ENCODE results near the gene TMCO4. TPM values are rescaled to one million over a fixed set of nuclear protein-coding genes. Genes with fewer than 3 reads are reported as not detected.

Gene TMCO4
- total and polyA plus RNA-seq, 2 of the 8 experiments (the other 6 are each of a cell fraction or from before 2014, with no cell fraction given) = 3.0 to 3.1 TPM

DNA sequence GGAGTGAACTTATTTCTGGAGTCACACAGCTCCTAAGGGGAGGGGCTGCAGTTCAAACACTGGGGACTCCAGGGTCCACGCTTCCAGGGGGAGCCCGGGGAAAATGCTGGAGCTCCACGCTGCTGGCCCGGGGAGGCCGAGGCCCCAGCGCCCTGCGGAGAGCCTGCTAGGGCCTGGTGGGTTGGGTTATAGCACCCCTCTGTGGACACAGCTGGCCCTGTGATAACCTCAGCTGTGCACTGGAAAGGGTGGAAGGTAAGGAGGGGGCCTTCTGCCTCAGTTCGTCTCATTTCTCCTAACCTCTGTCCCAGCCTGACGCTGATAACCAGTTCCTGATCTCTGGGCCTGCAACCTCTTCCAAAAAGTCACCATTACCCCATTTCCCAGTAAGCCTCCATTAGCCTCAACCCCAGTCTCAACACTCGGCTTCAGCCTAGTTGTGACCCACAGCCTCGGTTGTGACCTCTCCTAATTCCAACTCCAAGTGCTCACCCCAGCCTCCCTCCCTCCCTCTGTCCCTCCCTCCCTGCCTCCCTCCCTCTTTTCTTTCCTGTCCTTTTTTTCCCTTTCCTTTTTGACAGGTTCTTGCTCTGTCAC is 148.5 kb downstream of the TMCO4 start:
- DNase-seq (ENCODE audit: low read depth in 1 of 2, low spot score in 2 of 2) (peak in 1 of 2 experiments; percentile 71), FAIRE-seq (no peak)
- Histone ChIP-seq H4K91ac (replicated peaks; ENCODE audit: insufficient read length, low read length) (no peak overlapping the region), H3K79me2 (ENCODE audit: control insufficient read depth in 1 of 2, insufficient read depth in 2 of 2, low read length in 2 of 2) (no peaks in the 10 kb centered on the region), H4K5ac (ENCODE audit: insufficient read length, low read depth, low read length) (no peak overlapping the region), H3K79me1 (ENCODE audit: low read depth, low read length) (no peaks in the 10 kb centered on the region), H3K56ac (replicated peaks; ENCODE audit: insufficient read length, low read depth, low read length) (no peak overlapping the region), H3K9me3 (ENCODE audit: insufficient read depth in 2 of 2, low read depth in 1 of 2, low read length in 1 of 2) (no peaks in the 10 kb centered on the region), H3K23me2 (ENCODE audit: low read depth, low read length) (no peaks in the 10 kb centered on the region), H2BK5ac (ENCODE audit: low read depth, low read length) (no peak overlapping the region), H3K14ac (ENCODE audit: insufficient read length) (no peak overlapping the region), H3K4ac (replicated peaks; ENCODE audit: insufficient read length, low read depth, low read length) (no peak overlapping the region), H3K4me1 (replicated peaks in 1 of 4; ENCODE audit: control insufficient read depth in 3 of 4, insufficient read depth in 4 of 4, low read length in 3 of 4) (peaks cover 0 to 3% (median 2%) of the 10 kb centered on the region in 4 experiments; a peak in 4 of 7 replicates), H2BK120ac (replicated peaks; ENCODE audit: low read depth, low read length) (no peak overlapping the region), H4K20me1 (replicated peaks in 1 of 2; ENCODE audit: control insufficient read depth in 1 of 2, insufficient read depth in 2 of 2, low read length in 2 of 2) (peaks cover 0 to 2% of the 10 kb centered on the region in 2 experiments), H3K4me2 (ENCODE audit: insufficient read depth in 1 of 2, low read depth in 2 of 2, low read length in 2 of 2) (no peak overlapping the region), H2BK15ac (ENCODE audit: low read length) (no peak overlapping the region), H3K4me3 (ENCODE audit: extremely low read depth in 1 of 4, insufficient read depth in 2 of 4, low read depth in 3 of 4, low read length in 4 of 4) (no peak overlapping the region), H3K9ac (replicated peaks in 1 of 4; ENCODE audit: extremely low read depth in 1 of 4, low read depth in 3 of 4, low read length in 3 of 4) (no peak overlapping the region; a peak in 1 of 7 replicates), H2BK12ac (ENCODE audit: low read depth, low read length) (peak overlapping the region; percentile 7; the same call in 1 of the 2 replicates), H3K27me3 (replicated peaks in 1 of 4; ENCODE audit: control insufficient read depth in 3 of 4, extremely low read depth in 1 of 4, insufficient read depth in 3 of 4, low read length in 3 of 4) (peaks cover 0 to 4% (median 1%) of the 10 kb centered on the region in 4 experiments; a peak in 4 of 7 replicates), H2AFZ (ENCODE audit: low read length) (no peak overlapping the region), H3K36me3 (ENCODE audit: control insufficient read depth in 2 of 4, insufficient read depth in 4 of 4, low read length in 3 of 4) (no peaks in the 10 kb centered on the region), H2BK20ac (ENCODE audit: low read length) (no peak overlapping the region), H3K23ac (ENCODE audit: insufficient read length) (no peak overlapping the region), H3K18ac (ENCODE audit: extremely low read depth, low read length) (peak overlapping the region; percentile 25; the same call in 1 of the 2 replicates), H2AK5ac (ENCODE audit: low read depth, low read length) (no peak overlapping the region), H4K8ac (ENCODE audit: extremely low read depth, insufficient read depth, low read length) (no peak overlapping the region), H3K27ac (ENCODE audit: low read depth, low read length) (no peak overlapping the region)
- ChIA-PET CTCF (ENCODE audit: partially characterized antibody) (interaction anchor here (0.7 to 7.9 kb wide), 30 partner anchors 9 to 445 kb away, joined by 3 to 63 read pairs (median 4); partner anchors contain the start of gene HTR6), POLR2A (ENCODE audit: partially characterized antibody) (interaction anchor here (0.7 to 0.9 kb wide), 2 partner anchors 15 to 320 kb away, joined by 3 read pairs; no protein-coding TSS in a partner anchor)
- 66% methylated on average over 9 of the region's 11 CpGs; no CpG with 5 or more reads in 1 of the 2 experiments for WGBS, 2 experiments (ENCODE audit: extremely low coverage in 1 of 2, insufficient coverage in 1 of 2, insufficient read length in 1 of 2, insufficient replicate concordance in 2 of 2, low coverage in 1 of 2, low lambda C conversion rate in 2 of 2, missing lambda C conversion rate in 1 of 2)
- TF ChIP-seq EGR1 (IDR thresholded peaks at IDR 0.05; ENCODE audit: borderline replicate concordance, low read depth, low read length) (no peak), CHD1 (IDR thresholded peaks at IDR 0.05; ENCODE audit: low read depth, low read length) (no peak), POLR2A (IDR thresholded peaks at IDR 0.05; ENCODE audit: control extremely low read depth in 1 of 2, low read depth in 2 of 2, low read length in 2 of 2) (no peak), BACH1 (IDR thresholded peaks at IDR 0.05; ENCODE audit: low read length) (no peak), JUN (IDR thresholded peaks at IDR 0.05; ENCODE audit: low read depth, low read length) (no peak), GTF2F1 (IDR thresholded peaks at IDR 0.05; ENCODE audit: borderline replicate concordance, low read depth, low read length) (no peak), ATF3 (IDR thresholded peaks at IDR 0.05; ENCODE audit: insufficient read depth, low read depth, low read length) (no peak), TEAD4 (IDR thresholded peaks at IDR 0.05; ENCODE audit: low read depth, low read length) (no peak), RAD21 (IDR thresholded peaks at IDR 0.05 in 1 of 2, conservative IDR thresholded peaks at IDR 0.05 in 1 of 2; ENCODE audit: low read depth in 2 of 2, low read length in 2 of 2) (peak; percentile 89 to 91), SP4 (IDR thresholded peaks at IDR 0.05; ENCODE audit: low read length) (no peak), EZH2 (IDR thresholded peaks at IDR 0.05; ENCODE audit: low read depth, low read length, severe bottlenecking) (no peak), SAP30 (IDR thresholded peaks at IDR 0.05; ENCODE audit: insufficient read depth, insufficient replicate concordance, low read length) (no peak)

All from H1 (cell line).